Activated B cell treated with CpG ODN at 0.5 μM for 24 hours (primary cell): ENCODE measurements around the gene CHKA. TPM values are rescaled to one million over a fixed set of nuclear protein-coding genes. Genes with fewer than 3 reads are reported as not detected.

ENCODE experiments used
- ATAC-seq: fragments of 200-7000 bp; cut with Tn5 transposase; one replicate; pipeline ENCODE4 v1.10.0; 2021; ENCODE audit warnings: low read depth, mild to moderate bottlenecking, moderate library complexity
- CTCF ChIA-PET: fragments of 350-600 bp; sonication (Branson Sonifier 250); formaldehyde crosslinking; loops from one replicate; lab custom pipeline; 2021; ENCODE audit warnings: antibody characterized with exemption; lab: Charles Lee
- POLR2A ChIA-PET: fragments of 350-600 bp; sonication (Branson Sonifier 250); formaldehyde crosslinking; loops from one replicate; lab custom pipeline; 2021; ENCODE audit warnings: antibody characterized with exemption; lab: Charles Lee
- DNase-seq: peaks from one replicate; pipeline ENCODE4 v3.0.0; 2022
- H3K27ac Mint-ChIP-seq: one replicate; pipeline ENCODE4 v1.8.0; 2020; ENCODE audit warnings: mixed read lengths
- H3K27me3 Mint-ChIP-seq: one replicate; pipeline ENCODE4 v1.8.0; 2021; ENCODE audit warnings: mixed read lengths
- H3K36me3 Mint-ChIP-seq: one replicate; pipeline ENCODE4 v1.8.0; 2021; ENCODE audit warnings: low read depth, mixed read lengths
- H3K4me1 Mint-ChIP-seq: one replicate; pipeline ENCODE4 v1.8.0; 2021; ENCODE audit warnings: mixed read lengths
- H3K4me3 Mint-ChIP-seq: one replicate; pipeline ENCODE4 v1.8.0; 2020; ENCODE audit warnings: mild to moderate bottlenecking, mixed read lengths
- H3K9me3 Mint-ChIP-seq: one replicate; pipeline ENCODE4 v1.8.0; 2020; ENCODE audit warnings: mixed read lengths
- intact Hi-C: fragments of 100-400 bp; cut with micrococcal nuclease; formaldehyde crosslinking; loops from one replicate; pipeline ENCODE4 v1.15.1; 2024
- total RNA-seq: library from RNA; stranded (reverse); gene quantifications from 2 replicates; pipeline ENCODE4 v1.2.3, GENCODE V29; 2022
- TF ChIP-seq, protein P1 (sequence below): fragments of 200-600 bp; IDR thresholded peaks from one replicate; pipeline ENCODE4 v1.8.0; 2022; ENCODE audit warnings: antibody characterized with exemption, mild to moderate bottlenecking

Gene CHKA
- total RNA-seq, 1 donor from 2014 or later, result 16.1 TPM

DNA sequence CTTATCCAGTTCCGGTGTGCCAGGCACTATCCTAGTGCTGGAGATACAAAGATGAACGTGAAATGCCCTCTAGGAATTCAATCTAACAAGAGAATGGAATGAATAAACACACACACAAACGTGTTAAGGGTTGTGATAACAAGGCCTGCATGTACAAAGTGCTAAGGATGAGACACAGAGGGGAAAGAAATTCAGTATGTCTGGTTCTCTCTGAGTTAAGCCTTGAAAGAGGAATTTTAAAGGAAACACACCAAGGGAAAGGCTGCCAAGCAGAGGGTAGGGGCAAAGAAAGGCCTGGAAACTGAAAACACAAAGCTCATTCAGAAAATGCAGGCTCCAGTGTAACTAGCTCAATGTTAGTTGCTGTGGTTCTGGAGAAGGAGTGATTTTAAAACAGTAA, 4.2 kb downstream of the CHKA start:
- intact Hi-C loops, result no loop called here
- DNase-seq, result no peak
- ChIA-PET POLR2A (no interaction called here), CTCF (no interaction called here)
- Mint-ChIP-seq H3K36me3 (peaks cover 2% of the 10 kb centered on the region), H3K9me3 (no peaks in the 10 kb centered on the region), H3K27ac (no peak overlapping the region), H3K4me1 (peaks cover 29% of the 10 kb centered on the region), H3K27me3 (no peaks in the 10 kb centered on the region), H3K4me3 (no peak overlapping the region)
- ATAC-seq, result no peak
- TF ChIP-seq, protein P1, sequence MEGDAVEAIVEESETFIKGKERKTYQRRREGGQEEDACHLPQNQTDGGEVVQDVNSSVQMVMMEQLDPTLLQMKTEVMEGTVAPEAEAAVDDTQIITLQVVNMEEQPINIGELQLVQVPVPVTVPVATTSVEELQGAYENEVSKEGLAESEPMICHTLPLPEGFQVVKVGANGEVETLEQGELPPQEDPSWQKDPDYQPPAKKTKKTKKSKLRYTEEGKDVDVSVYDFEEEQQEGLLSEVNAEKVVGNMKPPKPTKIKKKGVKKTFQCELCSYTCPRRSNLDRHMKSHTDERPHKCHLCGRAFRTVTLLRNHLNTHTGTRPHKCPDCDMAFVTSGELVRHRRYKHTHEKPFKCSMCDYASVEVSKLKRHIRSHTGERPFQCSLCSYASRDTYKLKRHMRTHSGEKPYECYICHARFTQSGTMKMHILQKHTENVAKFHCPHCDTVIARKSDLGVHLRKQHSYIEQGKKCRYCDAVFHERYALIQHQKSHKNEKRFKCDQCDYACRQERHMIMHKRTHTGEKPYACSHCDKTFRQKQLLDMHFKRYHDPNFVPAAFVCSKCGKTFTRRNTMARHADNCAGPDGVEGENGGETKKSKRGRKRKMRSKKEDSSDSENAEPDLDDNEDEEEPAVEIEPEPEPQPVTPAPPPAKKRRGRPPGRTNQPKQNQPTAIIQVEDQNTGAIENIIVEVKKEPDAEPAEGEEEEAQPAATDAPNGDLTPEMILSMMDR, result no peak

DNA sequence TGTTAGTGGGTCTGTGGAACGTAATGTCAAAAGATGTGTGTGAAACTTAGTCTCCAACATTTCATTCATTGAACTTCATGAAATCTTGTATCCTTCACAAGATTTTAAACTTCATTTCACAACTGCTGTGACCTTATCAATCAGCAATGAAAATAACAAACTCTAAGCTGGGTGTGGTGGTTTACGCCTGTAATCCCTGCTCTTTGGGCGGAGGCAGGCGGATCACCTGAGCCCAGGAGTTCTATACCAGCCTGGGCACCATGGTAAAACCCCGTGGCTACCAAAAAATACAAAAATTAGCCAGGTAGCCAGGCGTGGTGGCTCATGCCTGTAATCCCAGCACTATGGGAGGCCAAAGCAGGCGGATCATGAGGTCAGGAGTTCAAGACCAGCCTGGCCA, 5.1 kb downstream of the CHKA start:
- ChIA-PET POLR2A (no interaction called here), CTCF (no interaction called here)
- intact Hi-C loops, result no loop called here
- Mint-ChIP-seq H3K9me3 (no peaks in the 10 kb centered on the region), H3K36me3 (peaks cover 2% of the 10 kb centered on the region), H3K27ac (no peak overlapping the region), H3K4me3 (no peak overlapping the region), H3K27me3 (no peaks in the 10 kb centered on the region), H3K4me1 (peaks cover 29% of the 10 kb centered on the region)
- ATAC-seq (no peak), DNase-seq (no peak)
- TF ChIP-seq, protein P1, result no peak

DNA sequence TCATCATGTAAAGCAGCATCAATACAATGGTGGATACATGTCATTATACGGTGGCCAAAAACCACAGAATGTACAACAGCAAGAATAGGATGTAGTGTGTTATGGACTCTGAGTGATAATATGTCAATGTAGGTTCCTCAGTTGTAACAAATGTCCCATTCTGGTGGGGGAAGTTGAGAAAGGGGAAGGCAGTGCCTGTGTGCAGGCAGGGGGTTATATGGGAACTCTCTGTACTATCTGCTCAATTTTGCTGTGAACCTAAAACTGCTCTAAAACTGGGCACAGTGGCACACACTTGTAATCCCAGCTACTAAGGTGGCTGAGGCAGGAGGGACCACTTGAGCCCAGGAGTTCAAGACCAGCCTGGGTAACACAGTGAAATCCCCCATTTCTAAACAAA, 5.9 kb downstream of the CHKA start:
- DNase-seq (no peak), ATAC-seq (no peak)
- H3K36me3 Mint-ChIP-seq, result peaks cover 2% of the 10 kb centered on the region
- intact Hi-C loops, result no loop called here
- TF ChIP-seq, protein P1, result no peak
- ChIA-PET POLR2A (no interaction called here), CTCF (no interaction called here)
- peaks cover 28% of the 10 kb centered on the region for H3K4me1 Mint-ChIP-seq
- H3K4me3 Mint-ChIP-seq, result no peak overlapping the region
- no peaks in the 10 kb centered on the region for H3K9me3 Mint-ChIP-seq
- no peaks in the 10 kb centered on the region for H3K27me3 Mint-ChIP-seq
- H3K27ac Mint-ChIP-seq, result no peak overlapping the region

DNA sequence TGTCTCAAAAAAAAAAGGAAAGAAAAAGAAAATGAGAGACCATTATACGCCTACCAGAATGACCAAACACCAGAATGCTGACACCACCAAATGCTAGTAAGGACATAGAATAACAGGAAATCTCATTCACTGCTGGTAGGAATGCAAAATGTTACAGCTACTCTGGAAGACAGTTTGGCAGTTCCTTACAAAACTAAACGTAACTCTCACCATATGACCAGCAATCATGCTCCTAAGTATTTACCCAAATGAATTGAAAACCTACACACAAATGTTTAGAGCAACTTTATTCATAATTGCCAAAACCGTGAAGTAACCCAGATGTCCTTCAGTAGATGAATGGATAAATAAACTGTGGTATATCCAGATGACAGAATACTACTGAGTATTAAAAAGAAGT, 7.2 kb downstream of the CHKA start:
- peaks cover 19% of the 10 kb centered on the region for H3K4me1 Mint-ChIP-seq
- intact Hi-C loops, result no loop called here
- H3K27ac Mint-ChIP-seq, result no peak overlapping the region
- DNase-seq (no peak), ATAC-seq (no peak)
- no peaks in the 10 kb centered on the region for H3K9me3 Mint-ChIP-seq
- no peaks in the 10 kb centered on the region for H3K27me3 Mint-ChIP-seq
- ChIA-PET POLR2A (no interaction called here), CTCF (no interaction called here)
- no peaks in the 10 kb centered on the region for H3K36me3 Mint-ChIP-seq
- TF ChIP-seq, protein P1, result no peak
- H3K4me3 Mint-ChIP-seq, result no peak overlapping the region

DNA sequence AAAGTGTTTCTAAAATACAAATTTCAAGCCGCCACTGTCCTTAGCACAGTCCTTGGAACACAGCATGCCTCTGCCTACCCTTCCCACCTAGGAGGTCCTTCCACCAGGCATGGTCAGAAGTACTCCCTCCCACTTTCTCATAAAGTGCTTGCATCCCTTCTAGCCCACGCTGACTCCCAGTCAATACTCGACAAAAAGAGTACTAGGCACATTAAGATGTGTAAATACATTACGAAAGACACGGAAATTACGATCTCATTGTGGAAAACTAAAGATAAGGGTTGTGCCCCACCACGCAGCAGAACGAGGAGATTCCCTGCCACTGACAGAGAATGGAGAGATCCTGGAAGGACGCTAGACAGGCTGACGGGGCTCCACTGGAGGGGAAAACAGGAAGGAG, 13.5 kb downstream of the CHKA start:
- H3K9me3 Mint-ChIP-seq, result no peaks in the 10 kb centered on the region
- no peak for ATAC-seq
- POLR2A ChIA-PET, result interaction anchor here (0.6 kb wide), 1 partner anchor 471 kb away, joined by 3 read pairs; no protein-coding TSS in a partner anchor
- H3K27ac Mint-ChIP-seq, result no peak overlapping the region
- no peaks in the 10 kb centered on the region for H3K36me3 Mint-ChIP-seq
- peaks cover 3% of the 10 kb centered on the region for H3K4me1 Mint-ChIP-seq
- H3K4me3 Mint-ChIP-seq, result no peak overlapping the region
- CTCF ChIA-PET, result no interaction called here
- intact Hi-C loops, result no loop called here
- no peaks in the 10 kb centered on the region for H3K27me3 Mint-ChIP-seq
- DNase-seq, result no peak
- TF ChIP-seq, protein P1, result no peak
